ENCODE data around the gene PDXDC1.
"Not testable (repeated sequence)": the region's sequence is repeated elsewhere in the genome, so short reads cannot be mapped to it uniquely, and the experiment has no call there.

Gene PDXDC1

DNA sequence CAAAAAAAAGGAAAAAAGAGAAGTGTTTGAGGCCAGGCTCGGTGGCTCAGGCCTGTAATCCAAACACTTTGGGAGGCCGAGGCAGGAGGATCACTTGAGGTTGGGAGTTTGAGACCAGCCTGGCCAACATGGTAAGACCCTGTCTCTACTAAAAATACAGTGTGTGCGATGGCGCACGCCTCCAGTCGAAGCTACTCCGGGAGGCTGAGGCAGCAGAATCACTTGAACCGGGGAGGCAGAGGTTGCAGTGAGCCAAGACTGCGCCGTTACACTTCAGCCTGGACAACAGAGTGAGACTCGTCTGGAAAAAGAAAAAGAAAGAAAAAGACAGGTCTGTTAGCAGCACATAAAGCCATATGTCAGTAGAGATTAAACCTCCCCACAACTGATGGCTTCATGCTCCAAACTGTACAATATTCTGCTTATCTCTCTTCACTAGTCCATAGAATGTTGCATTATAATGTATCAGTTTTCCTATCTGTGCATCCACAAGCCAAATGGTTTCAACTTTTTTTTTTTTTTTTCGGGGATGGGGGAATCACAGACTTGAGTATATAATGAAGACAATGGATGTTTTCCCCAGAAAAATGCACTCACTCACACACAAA lies 3.1 kb upstream of the PDXDC1 start:
- not testable (repeated sequence) for DNase-seq (ENCODE audit: low read depth in 2 of 2, low spot score in 1 of 2)

DNA sequence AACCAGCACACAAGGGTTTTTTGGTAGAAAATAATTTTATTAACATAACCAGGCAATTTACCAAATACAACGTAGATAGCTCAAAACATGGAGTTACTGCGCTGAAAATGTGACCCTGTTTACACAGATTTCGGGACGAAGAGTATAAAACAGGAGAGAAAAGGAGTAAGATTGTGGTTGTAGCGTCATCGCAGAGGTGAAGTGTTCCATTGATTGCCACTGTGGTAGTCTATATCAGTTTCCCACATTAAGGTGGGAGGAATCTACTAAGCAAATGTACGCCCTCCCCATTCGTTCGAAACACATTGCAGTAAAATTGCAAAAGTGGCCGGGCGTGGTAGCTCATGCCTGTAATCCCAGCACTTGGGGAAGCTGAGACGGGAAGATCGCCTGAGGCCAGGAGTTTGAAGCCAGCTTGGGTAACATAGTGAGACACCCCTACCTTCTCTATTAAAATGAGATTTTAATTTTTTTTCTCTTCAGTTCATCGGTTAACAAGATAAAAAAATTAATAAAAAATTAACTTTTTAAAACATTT lies 972 bp upstream of the PDXDC1 start:
- not testable (repeated sequence) for DNase-seq (ENCODE audit: low read depth in 2 of 2, low spot score in 1 of 2)

GRCh38 chr16:14974331-14974655 lies 533 bp upstream of the PDXDC1 start:
- DNase-seq (ENCODE audit: low read depth in 2 of 2, low spot score in 1 of 2), result not testable (repeated sequence)

DNA sequence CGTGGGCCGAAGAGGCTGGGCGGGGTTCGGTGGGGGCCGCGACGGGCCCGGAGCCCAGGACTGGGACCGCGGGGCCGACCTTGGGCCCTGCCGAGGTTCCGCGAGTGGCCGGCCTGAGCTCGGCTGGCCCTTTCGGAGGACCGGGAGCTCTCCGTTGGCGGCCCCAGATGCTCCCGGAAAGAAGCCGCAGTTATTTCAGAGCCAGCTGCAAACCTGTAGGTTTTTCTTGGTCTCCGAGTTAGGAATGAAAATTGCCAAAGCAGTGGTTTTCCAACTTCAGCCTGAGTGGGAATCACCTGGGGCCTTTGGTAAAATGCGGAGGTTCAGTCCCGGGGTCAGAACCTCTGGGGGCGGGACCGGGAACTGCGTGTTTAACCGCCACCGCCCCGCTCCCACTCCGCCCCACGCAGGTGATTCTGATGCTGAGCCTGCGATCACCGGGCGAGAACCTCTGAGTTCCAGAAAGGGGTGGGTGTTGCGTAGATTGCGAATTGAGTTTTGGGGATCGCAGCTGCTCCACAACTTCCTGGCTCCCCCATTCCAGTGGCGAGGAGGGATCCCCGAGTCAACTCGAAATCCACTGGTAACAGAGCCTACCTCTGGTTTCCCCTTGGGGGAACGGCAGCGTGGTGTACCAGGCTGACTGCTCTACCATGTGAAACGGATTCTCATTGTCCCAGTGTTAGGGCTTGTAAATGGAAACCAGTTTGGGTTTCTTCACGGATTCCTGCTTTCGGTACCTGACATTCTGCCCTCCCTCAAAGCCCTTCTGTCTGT lies 780 bp downstream of the PDXDC1 start:
- peak; percentile 41 to 42 for DNase-seq (ENCODE audit: low read depth in 2 of 2, low spot score in 1 of 2)

GRCh38 chr16:14976971-14977736 lies 2.3 kb downstream of the PDXDC1 start:
- DNase-seq (ENCODE audit: low read depth in 2 of 2, low spot score in 1 of 2), result not testable (repeated sequence)

DNA sequence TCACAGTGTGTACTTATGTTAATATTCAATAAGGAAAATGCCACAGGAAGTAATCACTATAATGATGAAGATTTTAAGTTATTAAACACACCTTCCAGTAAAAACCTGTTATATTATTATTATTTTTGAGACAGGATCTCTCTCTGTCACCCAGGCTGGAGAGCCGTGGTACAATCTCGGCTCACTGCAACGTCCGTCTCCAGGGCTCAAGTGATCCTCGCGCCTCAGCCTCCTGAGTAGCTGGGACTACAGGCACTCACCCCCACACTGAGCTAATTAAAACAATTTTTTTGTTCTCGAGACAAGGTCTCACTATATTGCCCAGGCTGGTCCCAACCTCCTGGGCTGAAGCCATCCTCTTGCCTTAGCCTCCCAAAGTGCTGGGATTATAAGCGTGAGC lies 3.5 kb downstream of the PDXDC1 start:
- DNase-seq (ENCODE audit: low read depth in 2 of 2, low spot score in 1 of 2), result not testable (repeated sequence)

DNA sequence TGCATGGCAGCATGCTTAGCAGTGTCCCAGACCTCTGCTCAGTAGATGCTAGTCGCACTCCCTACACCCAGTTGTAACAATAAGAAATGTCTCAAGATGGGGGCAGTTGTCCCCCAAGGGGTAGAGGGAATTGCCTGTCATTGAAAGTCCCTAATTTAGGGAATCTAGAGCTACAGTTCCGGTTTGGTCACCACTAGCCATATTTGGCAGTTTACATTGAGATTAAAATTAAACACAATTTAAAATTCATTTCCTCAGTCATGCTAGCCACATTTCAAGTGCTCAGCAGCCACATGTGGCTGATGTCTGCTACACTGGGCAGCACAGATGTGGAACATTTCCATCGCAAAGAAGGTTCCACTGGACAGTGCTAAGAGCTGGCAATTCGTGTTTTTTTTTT lies 4.1 kb downstream of the PDXDC1 start:
- DNase-seq (ENCODE audit: low read depth in 2 of 2, low spot score in 1 of 2), result not testable (repeated sequence)

- not testable (repeated sequence) for DNase-seq (ENCODE audit: low read depth in 2 of 2, low spot score in 1 of 2)
These were observed 6.4 kb downstream of the PDXDC1 start for GRCh38 chr16:14981234-14981633.

DNA sequence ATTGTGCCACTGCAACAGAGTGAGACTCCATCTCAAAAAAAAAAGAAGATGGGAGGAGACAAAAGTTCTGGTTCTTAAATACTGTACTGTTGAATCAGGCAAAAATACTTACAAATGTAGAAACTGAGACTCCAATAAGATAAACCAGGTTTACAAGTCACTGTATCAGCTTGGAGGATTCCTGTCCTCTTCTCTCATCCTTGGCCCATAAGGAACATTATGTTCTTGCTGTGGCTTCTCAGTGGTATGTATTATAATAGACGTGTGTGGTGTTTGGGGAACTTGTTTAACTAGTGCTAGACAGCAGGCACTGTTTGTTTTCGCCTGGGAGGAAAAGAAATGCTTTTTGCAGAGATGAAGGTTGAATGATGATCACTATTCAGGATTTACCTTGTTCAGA lies 7.7 kb downstream of the PDXDC1 start:
- DNase-seq (ENCODE audit: low read depth in 2 of 2, low spot score in 1 of 2), result not testable (repeated sequence)

- not testable (repeated sequence) for DNase-seq (ENCODE audit: low read depth in 2 of 2, low spot score in 1 of 2)
These were observed 13.3 kb downstream of the PDXDC1 start for GRCh38 chr16:14988092-14988491.

- DNase-seq (ENCODE audit: low read depth in 2 of 2, low spot score in 1 of 2), result not testable (repeated sequence)
These were observed 13.9 kb downstream of the PDXDC1 start for GRCh38 chr16:14988661-14989191.

GRCh38 chr16:14989291-14990281 lies 14.8 kb downstream of the PDXDC1 start:
- not testable (repeated sequence) for DNase-seq (ENCODE audit: low read depth in 2 of 2, low spot score in 1 of 2)

DNA sequence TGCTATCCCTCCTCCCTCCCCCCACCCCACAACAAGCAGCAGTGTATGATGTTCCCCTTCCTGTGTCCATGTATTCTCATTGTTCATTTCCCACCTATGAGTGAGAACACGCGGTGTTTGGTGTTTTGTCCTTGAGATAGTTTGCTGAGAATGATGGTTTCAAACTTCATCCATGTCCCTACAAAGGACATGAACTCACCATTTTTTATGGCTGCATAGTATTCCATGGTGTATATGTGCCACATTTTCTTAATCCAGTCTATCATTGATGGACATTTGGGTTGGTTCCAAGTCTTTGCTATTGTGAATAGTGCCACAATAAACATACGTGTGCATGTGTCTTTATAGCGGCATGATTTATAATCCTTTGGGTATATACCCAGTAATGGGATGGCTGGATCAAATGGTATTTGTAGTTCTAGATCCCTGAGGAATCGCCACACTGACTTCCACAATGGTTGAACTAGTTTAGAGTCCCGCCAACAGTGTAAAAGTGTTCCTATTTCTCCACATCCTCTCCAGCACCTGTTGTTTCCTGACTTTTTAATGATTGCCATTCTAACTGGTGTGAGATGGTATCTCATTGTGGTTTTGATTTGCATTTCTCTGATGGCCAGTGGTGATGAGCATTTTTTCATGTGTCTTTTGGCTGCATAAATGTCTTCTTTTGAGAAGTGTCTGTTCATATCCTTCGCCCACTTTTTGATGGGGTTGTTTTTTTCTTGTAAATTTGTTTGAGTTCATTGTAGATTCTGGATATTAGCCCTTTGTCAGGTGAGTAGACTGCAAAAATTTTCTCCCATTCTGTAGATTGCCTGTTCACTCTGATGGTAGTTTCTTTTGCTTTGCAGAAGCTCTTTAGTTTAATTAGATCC lies 18.7 kb downstream of the PDXDC1 start:
- DNase-seq (ENCODE audit: low read depth in 2 of 2, low spot score in 1 of 2), result not testable (repeated sequence)

- DNase-seq (ENCODE audit: low read depth in 2 of 2, low spot score in 1 of 2), result not testable (repeated sequence)
These were observed 21.9 kb downstream of the PDXDC1 start for GRCh38 chr16:14996702-14997101.

GRCh38 chr16:14998300-14998699 lies 23.5 kb downstream of the PDXDC1 start:
- not testable (repeated sequence) for DNase-seq (ENCODE audit: low read depth in 2 of 2, low spot score in 1 of 2)

GRCh38 chr16:14999845-15000244 lies 25.0 kb downstream of the PDXDC1 start:
- not testable (repeated sequence) for DNase-seq (ENCODE audit: low read depth in 2 of 2, low spot score in 1 of 2)

- not testable (repeated sequence) for DNase-seq (ENCODE audit: low read depth in 2 of 2, low spot score in 1 of 2)
These were observed 27.6 kb downstream of the PDXDC1 start for GRCh38 chr16:15002448-15002847.

DNA sequence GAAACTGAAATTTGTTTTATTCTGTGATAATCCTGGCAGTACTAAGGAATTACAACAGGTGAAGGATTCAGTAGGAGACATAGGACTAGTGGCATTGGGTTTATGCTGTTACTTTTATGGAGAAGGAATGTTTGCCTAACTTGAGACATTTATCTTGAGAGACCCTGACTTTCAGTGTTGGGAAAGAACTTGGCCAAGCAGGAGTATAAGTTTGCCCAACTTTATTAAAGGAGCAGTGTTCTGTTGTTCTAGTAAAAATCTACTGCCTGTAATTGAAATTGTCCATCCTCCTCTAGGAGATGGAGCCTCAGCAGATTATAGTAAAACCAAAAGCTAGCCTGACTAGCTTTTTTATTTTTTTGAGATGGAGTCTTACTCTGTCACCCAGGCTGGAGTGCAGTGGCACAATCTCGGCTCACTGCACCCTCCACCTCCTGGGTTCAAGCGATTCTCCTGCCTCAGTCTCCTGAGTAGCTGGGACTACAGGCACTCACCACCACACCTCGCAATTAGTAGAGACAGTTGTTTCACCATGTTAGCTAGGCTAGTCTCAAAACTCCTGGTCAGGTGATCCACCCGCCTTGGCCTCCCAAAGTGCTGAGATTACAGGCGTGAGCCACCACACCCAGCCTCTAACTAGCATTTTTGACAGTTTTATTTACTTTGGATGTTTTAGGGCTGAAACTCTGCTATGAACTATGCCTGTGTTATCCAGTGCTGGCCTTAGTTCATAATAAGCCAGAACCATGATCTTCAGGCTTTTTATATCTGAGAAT lies 30.7 kb downstream of the PDXDC1 start:
- DNase-seq (ENCODE audit: low read depth in 2 of 2, low spot score in 1 of 2), result not testable (repeated sequence)

All from stimulated activated CD8-positive, alpha-beta memory T cell treated with anti-CD3 and anti-CD28 coated beads, Interleukin-4, amount 100 ng/mL, for 4 hours (primary cell).